ENCODE measurements around the gene GFY. TPM values are rescaled to one million over a fixed set of nuclear protein-coding genes. Genes with fewer than 3 reads are reported as not detected.

The GFY gene
- total RNA-seq, 6 experiments from 2014 or later = not detected

- Histone ChIP-seq H3K9me3 (no peaks in the 10 kb centered on the region), H3K36me3 (no peaks in the 10 kb centered on the region), H3K27me3 (peaks cover 7 to 16% of the 10 kb centered on the region in 2 donors), H3K4me3 (no peak overlapping the region), H3K27ac (no peak overlapping the region), H3K4me1 (no peaks in the 10 kb centered on the region)
- DNase-seq (no peak), ATAC-seq (no peak)
- 14% methylated on average over 22 of the region's 29 CpGs for whole genome bisulfite sequencing (ENCODE audit: insufficient coverage, low coverage, low lambda C conversion rate, missing lambda C conversion rate)
- TF ChIP-seq CTCF (IDR thresholded peaks at IDR 0.05) (no peak), POLR2A (IDR thresholded peaks at IDR 0.05) (no peak)
- intact Hi-C loops (cut with DNase I) = no loop called here
Observed at GRCh38 chr19:49428547-49429451, 3.6 kb downstream of the GFY start.

- Histone ChIP-seq H3K4me3 (no peak overlapping the region), H3K4me1 (no peaks in the 10 kb centered on the region), H3K36me3 (no peaks in the 10 kb centered on the region), H3K27ac (no peak overlapping the region), H3K9me3 (no peaks in the 10 kb centered on the region), H3K27me3 (peaks cover 7 to 16% of the 10 kb centered on the region in 2 donors)
- intact Hi-C loops (cut with DNase I) = loop anchor here in 1 of 2 donors (10.0 kb wide), 1 partner anchor 175 kb away; no protein-coding TSS in a partner anchor
- DNase-seq (no peak), ATAC-seq (no peak)
- WGBS (ENCODE audit: insufficient coverage, low coverage, low lambda C conversion rate, missing lambda C conversion rate) = 43% methylated on average over 4 of the region's 9 CpGs
- TF ChIP-seq POLR2A (IDR thresholded peaks at IDR 0.05) = no peak
Observed at GRCh38 chr19:49430172-49430677, 5.0 kb downstream of the GFY start.

DNA sequence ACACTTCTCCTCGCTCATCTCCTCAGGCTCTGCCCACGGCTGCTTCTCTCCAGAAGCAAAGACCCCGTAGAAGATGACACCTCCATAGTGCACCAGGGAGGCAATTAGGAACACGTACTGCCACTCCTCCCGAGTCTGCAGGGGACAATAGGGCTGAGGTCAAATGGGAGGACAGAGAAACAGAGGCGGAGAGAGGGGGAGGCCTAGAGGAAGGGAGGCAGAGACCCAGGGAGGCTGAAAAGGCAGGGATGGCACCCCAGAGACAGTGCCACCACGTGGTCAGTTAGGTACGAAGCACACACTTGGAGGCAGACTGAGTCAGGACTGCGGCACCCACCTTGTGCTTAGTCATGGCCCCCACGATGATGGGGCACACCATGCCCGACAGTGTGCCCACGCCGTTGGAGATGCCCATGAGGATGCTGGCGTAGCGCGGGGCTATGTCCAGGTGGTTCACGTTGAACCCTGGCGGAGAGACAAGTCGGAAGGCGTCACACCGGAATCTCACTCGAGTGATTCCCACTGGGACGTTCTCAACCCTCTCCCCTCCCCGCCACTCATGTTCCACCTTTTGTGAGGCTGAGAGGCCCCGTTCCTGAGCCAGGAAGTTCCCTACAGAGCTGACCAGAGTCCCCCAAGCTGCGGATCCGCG is 5.6 kb downstream of the GFY start:
- WGBS (ENCODE audit: insufficient coverage, low coverage, low lambda C conversion rate, missing lambda C conversion rate) = 49% methylated on average over 8 of the region's 28 CpGs
- no peak overlapping the region for H3K27ac ChIP-seq
- no peaks in the 10 kb centered on the region for H3K36me3 ChIP-seq
- no peak overlapping the region for H3K4me3 ChIP-seq
- H3K9me3 ChIP-seq = no peaks in the 10 kb centered on the region
- DNase-seq = no peak
- ATAC-seq = no peak
- H3K4me1 ChIP-seq = no peaks in the 10 kb centered on the region
- TF ChIP-seq POLR2A (IDR thresholded peaks at IDR 0.05) (no peak), CTCF (IDR thresholded peaks at IDR 0.05) (peak in 1 of 4 donors; percentile 6)
- intact Hi-C loops (cut with DNase I) = loop anchor here in 1 of 2 donors (10.0 kb wide), 1 partner anchor 176 kb away; no protein-coding TSS in a partner anchor
- peaks cover 7 to 20% of the 10 kb centered on the region in 2 donors for H3K27me3 ChIP-seq

DNA sequence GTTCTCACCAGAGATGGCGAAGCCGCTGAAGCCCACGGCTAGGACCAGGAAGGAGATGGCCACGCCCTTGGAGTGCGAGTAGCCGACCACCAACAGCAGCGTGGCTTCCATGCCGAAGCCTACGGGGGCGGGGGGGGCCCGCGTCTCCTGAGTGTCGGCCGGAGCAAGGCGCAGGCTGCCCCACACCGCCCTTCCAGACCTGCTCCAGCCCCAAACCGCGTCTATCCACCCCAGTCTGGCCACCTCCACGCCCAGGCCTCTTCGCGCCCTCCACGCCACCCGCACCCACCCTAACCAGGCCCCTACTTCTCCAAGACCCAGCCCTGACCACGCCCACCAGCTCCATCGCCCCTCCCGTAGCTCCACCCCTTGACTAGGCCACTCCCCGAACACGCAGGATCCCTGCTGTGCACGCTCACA is 6.2 kb downstream of the GFY start:
- no peaks in the 10 kb centered on the region for H3K9me3 ChIP-seq
- ATAC-seq (no peak), DNase-seq (no peak)
- H3K4me3 ChIP-seq = no peak overlapping the region
- H3K4me1 ChIP-seq = no peaks in the 10 kb centered on the region
- intact Hi-C loops (cut with DNase I) = loop anchor here in 1 of 2 donors (10.0 kb wide), 1 partner anchor 177 kb away; no protein-coding TSS in a partner anchor
- H3K27me3 ChIP-seq = peaks cover 7 to 20% of the 10 kb centered on the region in 2 donors
- 34% methylated on average over 14 of the region's 29 CpGs for WGBS (ENCODE audit: insufficient coverage, low coverage, low lambda C conversion rate, missing lambda C conversion rate)
- no peaks in the 10 kb centered on the region for H3K36me3 ChIP-seq
- H3K27ac ChIP-seq = no peak overlapping the region
- TF ChIP-seq POLR2A (IDR thresholded peaks at IDR 0.05) (no peak), CTCF (IDR thresholded peaks at IDR 0.05) (no peak)

Measured in right lobe of liver (tissue), 6 donors.